ENCODE results near the gene PSRC1. TPM values are rescaled to one million over a fixed set of nuclear protein-coding genes. Genes with fewer than 3 reads are reported as not detected.

Gene PSRC1
- total and polyA plus RNA-seq, 2 donors (not counting 3 experiments of a cell fraction or from before 2014, with no cell fraction given) = 25.0 to 29.3 TPM

GRCh38 chr1:109299558-109300343, 16.8 kb upstream of the PSRC1 start:
- Histone ChIP-seq H4K20me1 (replicated peaks; ENCODE audit: control insufficient read depth, extremely low read depth, insufficient read depth, low read length) (no peaks in the 10 kb centered on the region), H3K79me2 (ENCODE audit: control insufficient read depth, insufficient read depth, low read length) (no peaks in the 10 kb centered on the region), H3K27me3 (ENCODE audit: control insufficient read depth in 2 of 2, insufficient read depth in 2 of 2, low read length in 2 of 2) (peaks cover 9% of the 10 kb centered on the region in 2 experiments), H3K9ac (replicated peaks; ENCODE audit: extremely low read depth, insufficient read depth, low read length) (no peak overlapping the region), H3K4me3 (replicated peaks in 1 of 3; ENCODE audit: insufficient read depth in 1 of 3, low read depth in 1 of 3, low read length in 3 of 3) (no peak overlapping the region), H3K36me3 (ENCODE audit: control insufficient read depth in 2 of 2, extremely low read depth in 1 of 2, insufficient read depth in 2 of 2, low read length in 2 of 2) (no peaks in the 10 kb centered on the region), H2AFZ (ENCODE audit: low read depth, low read length) (no peak overlapping the region), H3K9me3 (replicated peaks; ENCODE audit: control insufficient read depth, insufficient read depth, low read length) (no peaks in the 10 kb centered on the region), H3K27ac (ENCODE audit: insufficient read depth, low read depth, low read length) (no peak overlapping the region), H3K4me1 (ENCODE audit: control insufficient read depth, extremely low read depth, insufficient read depth, low read length) (no peaks in the 10 kb centered on the region), H3K9me1 (replicated peaks; ENCODE audit: control insufficient read depth, extremely low read depth, insufficient read depth, low read length) (no peaks in the 10 kb centered on the region), H3K4me2 (ENCODE audit: insufficient read depth, low read length) (no peak overlapping the region)
- ChIA-PET POLR2A (no interaction called here), CTCF (interaction anchor here (0.9 kb wide), 1 partner anchor 17 kb away, joined by 4 read pairs; the partner anchor contains the start of gene PSRC1)
- no peak for TF ChIP-seq POLR2A (IDR thresholded peaks at IDR 0.05; ENCODE audit: low read depth, low read length)
- TF ChIP-seq POLR2AphosphoS5 (IDR thresholded peaks at IDR 0.05; ENCODE audit: insufficient read depth, low read depth, low read length) = no peak
- TF ChIP-seq MAX (IDR thresholded peaks at IDR 0.05; ENCODE audit: insufficient read depth, insufficient read length) = no peak
- no peak for TF ChIP-seq EZH2 (IDR thresholded peaks at IDR 0.05; ENCODE audit: borderline replicate concordance, low read depth, low read length, severe bottlenecking)
- no peak for TF ChIP-seq MYC (IDR thresholded peaks at IDR 0.05; ENCODE audit: low read depth, low read length)
- no peak for TF ChIP-seq GATA2 (IDR thresholded peaks at IDR 0.05; ENCODE audit: insufficient read depth, insufficient read length, low read depth, low read length)
- TF ChIP-seq JUN (IDR thresholded peaks at IDR 0.05; ENCODE audit: borderline replicate concordance, insufficient read depth, insufficient read length, low read depth) = no peak
- no peak for TF ChIP-seq CTCF (IDR thresholded peaks at IDR 0.05; ENCODE audit: extremely low read depth in 1 of 2, insufficient read depth in 1 of 2, low read depth in 1 of 2, low read length in 2 of 2)
- no peak for TF ChIP-seq FOS (IDR thresholded peaks at IDR 0.05; ENCODE audit: borderline replicate concordance, insufficient read depth, low read length)
- FAIRE-seq (no peak), DNase-seq (ENCODE audit: low read depth, low spot score) (no peak)
- intact Hi-C loops (cut with micrococcal nuclease) (no loop called here), dilution Hi-C loops (cut with MboI; ENCODE audit: extremely low pct_ligation_motif_present, low sequenced_read_pairs) (no loop called here)
- BruUV-seq (replicated peaks) = no TSS peak

Measured in endothelial cell of umbilical vein (primary cell).